ENCODE results near the gene SMIM14. TPM values are rescaled to one million over a fixed set of nuclear protein-coding genes. Genes with fewer than 3 reads are reported as not detected.
"Not testable (repeated sequence)": the region's sequence is repeated elsewhere in the genome, so short reads cannot be mapped to it uniquely, and the experiment has no call there.

The SMIM14 gene
- total RNA-seq, 3 donors from 2014 or later (not counting 1 experiment from before 2014, with no cell fraction given), result 12.6 to 21.8 (median 15.2) TPM

- H3K27me3 Mint-ChIP-seq (ENCODE audit: low read depth in 2 of 2), result no peaks in the 10 kb centered on the region
- Histone ChIP-seq H3K4me1 (ENCODE audit: control insufficient read depth, insufficient read depth, low read length) (no peaks in the 10 kb centered on the region), H3K36me3 (ENCODE audit: control insufficient read depth, insufficient read depth, low read length) (peaks cover 8% of the 10 kb centered on the region), H3K9me3 (ENCODE audit: control insufficient read depth, insufficient read depth, low read length) (no peaks in the 10 kb centered on the region), H3K27me3 (ENCODE audit: control insufficient read depth, insufficient read depth, low read length) (no peaks in the 10 kb centered on the region), H3K4me3 (ENCODE audit: low read length) (no peak overlapping the region), H3K27ac (ENCODE audit: low read length) (no peak overlapping the region)
- WGBS (ENCODE audit: insufficient coverage), result 90% methylated on average over 6 of the region's 6 CpGs
- intact Hi-C loops (cut with micrococcal nuclease), result no loop called here
- H3K9me3 Mint-ChIP-seq, result no peaks in the 10 kb centered on the region
- no peak for DNase-seq
- H3K36me3 Mint-ChIP-seq, result no peaks in the 10 kb centered on the region
- no peak overlapping the region for H3K4me3 Mint-ChIP-seq
- H3K4me1 Mint-ChIP-seq, result no peaks in the 10 kb centered on the region
- TF ChIP-seq CTCF (IDR thresholded peaks at IDR 0.05), result no peak
- no peak for ATAC-seq
- H3K27ac Mint-ChIP-seq, result no peak overlapping the region
These were observed 120.2 kb downstream of the SMIM14 start for GRCh38 chr4:39518484-39518883.

- Histone ChIP-seq H3K27ac (ENCODE audit: low read length) (no peak overlapping the region), H3K4me1 (ENCODE audit: control insufficient read depth, insufficient read depth, low read length) (no peaks in the 10 kb centered on the region), H3K36me3 (ENCODE audit: control insufficient read depth, insufficient read depth, low read length) (peaks cover 20% of the 10 kb centered on the region), H3K4me3 (ENCODE audit: low read length) (no peak overlapping the region), H3K27me3 (ENCODE audit: control insufficient read depth, insufficient read depth, low read length) (no peaks in the 10 kb centered on the region), H3K9me3 (ENCODE audit: control insufficient read depth, insufficient read depth, low read length) (no peaks in the 10 kb centered on the region)
- Mint-ChIP-seq H3K4me1 (no peaks in the 10 kb centered on the region), H3K27me3 (ENCODE audit: low read depth in 2 of 2) (no peaks in the 10 kb centered on the region), H3K4me3 (no peak overlapping the region), H3K9me3 (no peaks in the 10 kb centered on the region), H3K36me3 (no peaks in the 10 kb centered on the region), H3K27ac (no peak overlapping the region)
- no CpG with 5 or more reads among the region's 2 CpGs for WGBS (ENCODE audit: insufficient coverage)
- intact Hi-C loops (cut with micrococcal nuclease), result no loop called here
- DNase-seq (no peak), ATAC-seq (no peak)
- no peak for TF ChIP-seq CTCF (IDR thresholded peaks at IDR 0.05)
These were observed 122.2 kb downstream of the SMIM14 start for GRCh38 chr4:39516407-39516966.

GRCh38 chr4:39515669-39516401, 122.8 kb downstream of the SMIM14 start:
- not testable (repeated sequence) for H3K4me1 Mint-ChIP-seq

GRCh38 chr4:39514888-39515401, 123.7 kb downstream of the SMIM14 start:
- no peaks in the 10 kb centered on the region for H3K36me3 Mint-ChIP-seq
- no peak overlapping the region for H3K27ac Mint-ChIP-seq
- intact Hi-C loops (cut with micrococcal nuclease), result no loop called here

More at GRCh38 chr4:39515669-39516401, 122.8 kb downstream of the SMIM14 start:
- intact Hi-C loops (cut with micrococcal nuclease); H3K27ac Mint-ChIP-seq; ATAC-seq; H3K36me3 Mint-ChIP-seq; H3K27ac ChIP-seq (ENCODE audit: low read length); H3K27me3 ChIP-seq (ENCODE audit: control insufficient read depth, insufficient read depth, low read length); H3K9me3 ChIP-seq (ENCODE audit: control insufficient read depth, insufficient read depth, low read length); H3K4me3 ChIP-seq (ENCODE audit: low read length); H3K27me3 Mint-ChIP-seq (ENCODE audit: low read depth in 2 of 2); DNase-seq; H3K4me1 ChIP-seq (ENCODE audit: control insufficient read depth, insufficient read depth, low read length); H3K4me3 Mint-ChIP-seq; H3K9me3 Mint-ChIP-seq: not testable (repeated sequence)
- 99% methylated on average over 14 of the region's 14 CpGs for WGBS (ENCODE audit: insufficient coverage)
- H3K36me3 ChIP-seq (ENCODE audit: control insufficient read depth, insufficient read depth, low read length), result peaks cover 23% of the 10 kb centered on the region

GRCh38 chr4:39514266-39514665, 124.4 kb downstream of the SMIM14 start:
- H3K4me3 Mint-ChIP-seq; DNase-seq; H3K4me1 Mint-ChIP-seq; H3K4me3 ChIP-seq (ENCODE audit: low read length); H3K9me3 Mint-ChIP-seq; H3K27ac ChIP-seq (ENCODE audit: low read length); H3K27ac Mint-ChIP-seq; intact Hi-C loops (cut with micrococcal nuclease); H3K27me3 Mint-ChIP-seq (ENCODE audit: low read depth in 2 of 2); ATAC-seq; H3K4me1 ChIP-seq (ENCODE audit: control insufficient read depth, insufficient read depth, low read length); H3K36me3 Mint-ChIP-seq; H3K9me3 ChIP-seq (ENCODE audit: control insufficient read depth, insufficient read depth, low read length); H3K27me3 ChIP-seq (ENCODE audit: control insufficient read depth, insufficient read depth, low read length): not testable (repeated sequence)
- H3K36me3 ChIP-seq (ENCODE audit: control insufficient read depth, insufficient read depth, low read length), result peaks cover 32% of the 10 kb centered on the region
- 100% methylated on average over 1 of the region's 1 CpG for WGBS (ENCODE audit: insufficient coverage)

More at GRCh38 chr4:39514888-39515401, 123.7 kb downstream of the SMIM14 start:
- DNase-seq (no peak), ATAC-seq (no peak)
- Histone ChIP-seq H3K4me1 (ENCODE audit: control insufficient read depth, insufficient read depth, low read length) (no peaks in the 10 kb centered on the region), H3K27me3 (ENCODE audit: control insufficient read depth, insufficient read depth, low read length) (no peaks in the 10 kb centered on the region), H3K36me3 (ENCODE audit: control insufficient read depth, insufficient read depth, low read length) (peaks cover 30% of the 10 kb centered on the region), H3K27ac (ENCODE audit: low read length) (no peak overlapping the region), H3K9me3 (ENCODE audit: control insufficient read depth, insufficient read depth, low read length) (no peaks in the 10 kb centered on the region), H3K4me3 (ENCODE audit: low read length) (no peak overlapping the region)
- WGBS (ENCODE audit: insufficient coverage), result 100% methylated on average over 2 of the region's 4 CpGs
- no peak for TF ChIP-seq CTCF (IDR thresholded peaks at IDR 0.05)
- Mint-ChIP-seq H3K27me3 (ENCODE audit: low read depth in 2 of 2) (no peaks in the 10 kb centered on the region), H3K9me3 (no peaks in the 10 kb centered on the region), H3K4me3 (no peak overlapping the region), H3K4me1 (no peaks in the 10 kb centered on the region)

Data from natural killer cell (primary cell).